K562 (cell line): Measurements from ENCODE around the gene GASK1B. TPM values are rescaled to one million over a fixed set of nuclear protein-coding genes. Genes with fewer than 3 reads are reported as not detected.
A peak's percentile ranks its signal among the peaks of the same experiment; 100 is the strongest.

ENCODE experiments used
- CBX5 ChIP-seq: IDR thresholded peaks from 2 replicates; pipeline ENCODE4 v1.6.1; 2014; ENCODE audit warnings: low read depth, borderline replicate concordance
- DPF2 ChIP-seq: fragments of 450-650 bp; IDR thresholded peaks from 2 replicates; pipeline ENCODE4 v1.6.1; 2016
- HBP1 ChIP-seq: fragments of 450-650 bp; formaldehyde crosslinking; IDR thresholded peaks from 2 replicates; pipeline ENCODE4 v1.4.0; 2022; ENCODE audit warnings: missing genetic modification characterization
- HOXB6 ChIP-seq: fragments of 250-450 bp; sonication (Bioruptor Pico); IDR thresholded peaks from 2 replicates; pipeline ENCODE4 v1.5.1; 2022; ENCODE audit warnings: mild to moderate bottlenecking, borderline replicate concordance
- NCOA1 ChIP-seq: fragments of 450-650 bp; IDR thresholded peaks from 2 replicates; pipeline ENCODE4 v1.6.1; 2016; ENCODE audit warnings: low read depth
- NEUROD1 ChIP-seq: fragments of 150-350 bp; IDR thresholded peaks from 2 replicates; pipeline ENCODE4 v1.6.1; 2014; ENCODE audit warnings: borderline replicate concordance, low read length, low read depth; ENCODE audit not compliant: partially characterized antibody
- PBX2 ChIP-seq, 2 experiments: IDR thresholded peaks in 1 of 2; conservative IDR thresholded peaks in 1 of 2; 2 replicates each; pipeline ENCODE4 v1.6.1; 2016; ENCODE audit warnings: low read depth in 2 of 2, mild to moderate bottlenecking in 1 of 2, missing compliant biosample characterization in 1 of 2, missing genetic modification characterization in 1 of 2, moderate library complexity in 1 of 2
- PHF8 ChIP-seq: fragments of 200-600 bp; sonication (generic); IDR thresholded peaks from 2 replicates; pipeline ENCODE4 v1.6.1; 2012; ENCODE audit warnings: mixed run types, mild to moderate bottlenecking, inconsistent platforms, low read length, moderate library complexity, borderline replicate concordance
- PML ChIP-seq: IDR thresholded peaks from 2 replicates; pipeline ENCODE4 v1.6.1; 2012; ENCODE audit warnings: low read length, inconsistent platforms
- RAD51 ChIP-seq: fragments of 450-650 bp; IDR thresholded peaks from 2 replicates; pipeline ENCODE4 v1.7.1; 2016; ENCODE audit warnings: low read depth, mild to moderate bottlenecking, borderline replicate concordance
- TAF7 ChIP-seq: fragments of 450-650 bp; IDR thresholded peaks from 2 replicates; pipeline ENCODE4 v1.6.1; 2016; ENCODE audit warnings: missing genetic modification characterization, missing compliant biosample characterization
- TEAD4 ChIP-seq, 2 experiments: sonication (generic) in 1 of 2; formaldehyde crosslinking in 1 of 2; IDR thresholded peaks; 2 replicates each; pipeline versions ENCODE4 v1.6.1 to v1.8.0; 2012 to 2022; ENCODE audit warnings: borderline replicate concordance in 1 of 2, inconsistent platforms in 1 of 2, low read length in 1 of 2, mild to moderate bottlenecking in 1 of 2, missing genetic modification reagents in 1 of 2
- USF1 ChIP-seq: sonication (generic); formaldehyde crosslinking; IDR thresholded peaks from 2 replicates; pipeline ENCODE4 v1.9.0; 2022; ENCODE audit warnings: mild to moderate bottlenecking, missing genetic modification reagents
- VEZF1 ChIP-seq: fragments of 200-800 bp; sonication (Bioruptor generic); IDR thresholded peaks from 2 replicates; pipeline ENCODE4 v1.6.1; 2017; ENCODE audit warnings: missing genetic modification characterization, missing compliant biosample characterization
- ZNF277 ChIP-seq: fragments of 250-450 bp; sonication (Bioruptor Pico); IDR thresholded peaks from 2 replicates; pipeline ENCODE4 v1.8.0; 2022; ENCODE audit warnings: inconsistent platforms, mild to moderate bottlenecking, moderate library complexity, borderline replicate concordance
- ZNF282 ChIP-seq: sonication (generic); formaldehyde crosslinking; IDR thresholded peaks from 2 replicates; pipeline ENCODE4 v1.8.1; 2023; ENCODE audit warnings: missing genetic modification reagents
- ZNF311 ChIP-seq: fragments of 250-450 bp; sonication (Bioruptor Pico); IDR thresholded peaks from 2 replicates; pipeline ENCODE4 v1.4.0; 2020; ENCODE audit warnings: mild to moderate bottlenecking, moderate library complexity
- ZNF766 ChIP-seq: fragments of 200-800 bp; sonication (Bioruptor generic); conservative IDR thresholded peaks from 2 replicates; pipeline ENCODE4 v1.6.1; 2016; ENCODE audit warnings: missing genetic modification characterization, missing compliant biosample characterization
- polyA plus RNA-seq, 8 experiments: library from polyadenylated mRNA; depleted of rRNA in 4 of 8; stranded (reverse) in 5 of 8; unstranded in 3 of 8; fragments of >200 nt; fragmentation: Nextera tagmentation in 2 of 8; fragmentation: Illumina TruSeq in 1 of 8; extraction: Ambion mirVana in 2 of 8; extraction: Trizol in 1 of 8; gene quantifications; 2 replicates each; pipeline versions ENCODE4 v1.2.1 to v1.2.3, GENCODE V29; 2011 to 2014; ENCODE audit warnings: inconsistent platforms in 1 of 8, missing spikeins in 1 of 8
- total RNA-seq, 7 experiments: library from RNA; depleted of rRNA in 6 of 7; stranded (reverse); fragments of >200 nt in 6 of 7; fragmentation: Illumina TruSeq in 2 of 7; extraction: Trizol in 2 of 7; gene quantifications; 2 replicates each; pipeline versions ENCODE4 v1.2.1 to v1.2.3, GENCODE V29; 2011 to 2021; ENCODE audit warnings: low replicate concordance in 1 of 7

Gene GASK1B
- total and polyA plus RNA-seq, 9 of the 15 experiments (the other 6 are each of a cell fraction or from before 2014, with no cell fraction given): 0.13 to 1.2 (median 0.61) TPM

- TF ChIP-seq TAF7 (tag): peak; percentile 73
- TF ChIP-seq CBX5: 0 out of 2 replicates have a peak, but pooled peaks have one; percentile 46
- peak; percentile 75 for TF ChIP-seq DPF2
- peak; percentile 28; the same call in 1 of the 2 replicates for TF ChIP-seq USF1 (CRISPR knock-in tag)
- TF ChIP-seq ZNF766 (CRISPR knock-in tag): no peak
- TF ChIP-seq ZNF311: no peak
- no peak for TF ChIP-seq ZNF282
- TF ChIP-seq ZNF277: no peak
- TF ChIP-seq HBP1: no peak
- TF ChIP-seq HOXB6 (CRISPR knock-in tag): no peak
- TF ChIP-seq TEAD4 (IDR thresholded peaks at IDR 0.05; ENCODE audit: low read length): 0 out of 2 replicates have a peak, but pooled peaks have one; percentile 11
- no peak for TF ChIP-seq TEAD4 (CRISPR knock-in tag; IDR thresholded peaks at IDR 0.05; ENCODE audit: borderline replicate concordance)
- TF ChIP-seq PHF8: peak; percentile 53
- TF ChIP-seq NCOA1: no peak
- peak; percentile 39; the same call in 1 of the 2 replicates for TF ChIP-seq RAD51
- TF ChIP-seq VEZF1 (CRISPR knock-in tag): peak; percentile 73
- TF ChIP-seq PBX2 (CRISPR knock-in tag; IDR thresholded peaks at IDR 0.05; ENCODE audit: low read depth): no peak
- no peak for TF ChIP-seq PBX2 (tag; conservative IDR thresholded peaks at IDR 0.05; ENCODE audit: low read depth)
- TF ChIP-seq PML: peak; percentile 48; the same call in 1 of the 2 replicates
- peak; percentile 52 for TF ChIP-seq NEUROD1
Observed at GRCh38 chr4:158209825-158210807, 37.3 kb upstream of the GASK1B start, which contains the start of gene TMEM144 (continued).
